ENCODE results near the gene ELK3. TPM values are rescaled to one million over a fixed set of nuclear protein-coding genes. Genes with fewer than 3 reads are reported as not detected.
A peak's percentile ranks its signal among the peaks of the same experiment; 100 is the strongest.

ELK3 gene
- total and polyA plus RNA-seq, 2 of the 13 experiments (the other 11 are each of a cell fraction or from before 2014, with no cell fraction given), result 2.9 to 3.2 TPM

DNA sequence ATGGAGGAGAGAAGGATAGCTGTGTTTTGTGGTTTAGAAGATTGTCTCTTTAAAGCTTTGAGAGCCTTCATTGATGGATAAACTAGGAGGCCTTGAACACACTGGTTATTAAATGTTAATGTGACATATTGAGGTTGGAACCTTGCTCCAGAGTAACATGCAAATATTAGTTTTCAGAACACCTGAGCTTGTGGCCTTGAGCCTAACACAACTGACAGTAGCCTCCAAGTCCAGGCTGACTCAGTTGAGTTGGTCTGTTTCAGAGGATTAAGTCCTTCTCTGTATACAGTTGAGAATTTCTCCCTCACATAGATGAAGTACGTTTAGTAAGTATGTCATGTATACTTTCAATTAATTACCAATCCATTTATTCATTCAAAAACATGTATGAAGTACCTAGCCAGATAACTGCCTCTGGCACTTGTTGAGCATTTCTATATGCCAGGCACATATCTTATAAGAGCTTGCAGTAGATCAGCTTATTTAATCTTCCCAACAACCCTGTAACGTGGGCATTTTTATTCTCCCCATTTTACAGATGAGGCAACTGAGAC, 63.5 kb downstream of the ELK3 start:
- H3K9me3 ChIP-seq (ENCODE audit: low read length), result no peaks in the 10 kb centered on the region
- WGBS (ENCODE audit: low lambda C conversion rate), result 49% methylated on average over 2 of the region's 2 CpGs
- H3K36me3 ChIP-seq (replicated peaks in 1 of 2; ENCODE audit: control insufficient read depth in 1 of 2, insufficient read depth in 2 of 2, low read length in 2 of 2), result 0 out of 5 replicates have a peak, but pooled peaks cover 0 to 2% of the 10 kb centered on the region in 2 experiments
- BruUV-seq (replicated peaks), result no TSS peak
- H3K27ac ChIP-seq (ENCODE audit: extremely low read length, insufficient read depth, low read length), result peak overlapping the region; percentile 32
- peak overlapping the region; percentile 6; the same call in 1 of the 2 replicates for H3K4me2 ChIP-seq (ENCODE audit: low read depth, low read length)
- ChIA-PET POLR2A (interaction anchor here (1.3 kb wide), 1 partner anchor 11 kb away, joined by 3 read pairs; no protein-coding TSS in a partner anchor), CTCF (ENCODE audit: low intra/inter-chr PET ratio, low total read pairs) (no interaction called here)
- H4K20me1 ChIP-seq (ENCODE audit: insufficient read depth, low read length), result no peaks in the 10 kb centered on the region
- no peak overlapping the region for H2AFZ ChIP-seq (ENCODE audit: low read length)
- H3K9ac ChIP-seq (ENCODE audit: insufficient read depth, low read depth, low read length), result no peak overlapping the region
- DNase-seq (ENCODE audit: low spot score) (peak; percentile 67), ATAC-seq (peak; percentile 68), FAIRE-seq (peak; percentile 63)
- intact Hi-C loops (cut with micrococcal nuclease; ENCODE audit: unreplicated experiment), result no loop called here
- H3K79me2 ChIP-seq (ENCODE audit: insufficient read depth, low read length), result no peaks in the 10 kb centered on the region
- H3K4me1 ChIP-seq (ENCODE audit: insufficient read depth, low read length), result peaks cover 61% of the 10 kb centered on the region
- H3K4me3 ChIP-seq (replicated peaks in 1 of 3; ENCODE audit: insufficient read depth in 1 of 3, low read depth in 2 of 3, low read length in 3 of 3), result no peak overlapping the region
- no peaks in the 10 kb centered on the region for H3K27me3 ChIP-seq (ENCODE audit: control insufficient read depth in 1 of 2, insufficient read depth in 2 of 2, low read length in 2 of 2)
- in situ Hi-C loops (cut with HindIII; ENCODE audit: extremely low pct_ligation_motif_present, low pct_unique_long_range_greater_than_20kb), result no loop called here
- TF ChIP-seq KDM2A (CRISPR knock-in tag; IDR thresholded peaks at IDR 0.05; ENCODE audit: borderline replicate concordance, low read depth) (no peak), ZNF775 (CRISPR knock-in tag; IDR thresholded peaks at IDR 0.05; ENCODE audit: borderline replicate concordance) (no peak), ISX (CRISPR knock-in tag; conservative IDR thresholded peaks at IDR 0.05) (no peak), ZC3H13 (CRISPR knock-in tag; IDR thresholded peaks at IDR 0.05) (no peak), HNF4A (CRISPR knock-in tag; IDR thresholded peaks at IDR 0.05) (peak; percentile 64), ARID3A (IDR thresholded peaks at IDR 0.05; ENCODE audit: low read depth, low read length) (peak; percentile 58; the same call in 1 of the 2 replicates), KAT8 (CRISPR knock-in tag; IDR thresholded peaks at IDR 0.05) (no peak), SALL1 (CRISPR knock-in tag; IDR thresholded peaks at IDR 0.05) (peak; percentile 65; the same call in 1 of the 2 replicates), ZNF766 (CRISPR knock-in tag; IDR thresholded peaks at IDR 0.05; ENCODE audit: borderline replicate concordance) (no peak), ZNF644 (CRISPR knock-in tag; IDR thresholded peaks at IDR 0.05; ENCODE audit: low read depth) (0 out of 2 replicates have a peak, but pooled peaks have one; percentile 8), TARDBP (CRISPR knock-in tag; IDR thresholded peaks at IDR 0.05) (0 out of 2 replicates have a peak, but pooled peaks have one; percentile 21), KLF11 (CRISPR knock-in tag; IDR thresholded peaks at IDR 0.05) (no peak), HNF4G (IDR thresholded peaks at IDR 0.05; ENCODE audit: borderline replicate concordance, low read depth, low read length) (no peak), HNF4G (CRISPR knock-in tag; IDR thresholded peaks at IDR 0.05; ENCODE audit: borderline replicate concordance, low read depth) (no peak), GATAD2A (CRISPR knock-in tag; IDR thresholded peaks at IDR 0.05) (peak; percentile 55; the same call in 1 of the 2 replicates), NR2F6 (IDR thresholded peaks at IDR 0.05) (no peak; the same call in 1 of the 2 replicates), NR2F6 (CRISPR knock-in tag; IDR thresholded peaks at IDR 0.05) (0 out of 2 replicates have a peak, but pooled peaks have one; percentile 9), RARA (CRISPR knock-in tag; IDR thresholded peaks at IDR 0.05) (0 out of 2 replicates have a peak, but pooled peaks have one; percentile 8), ZGPAT (CRISPR knock-in tag; IDR thresholded peaks at IDR 0.05) (0 out of 2 replicates have a peak, but pooled peaks have one; percentile 19)
- TF ChIP-seq, protein P1, sequence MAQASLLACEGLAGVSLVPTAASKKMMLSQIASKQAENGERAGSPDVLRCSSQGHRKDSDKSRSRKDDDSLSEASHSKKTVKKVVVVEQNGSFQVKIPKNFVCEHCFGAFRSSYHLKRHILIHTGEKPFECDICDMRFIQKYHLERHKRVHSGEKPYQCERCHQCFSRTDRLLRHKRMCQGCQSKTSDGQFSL (CRISPR knock-in tag; IDR thresholded peaks at IDR 0.05), result no peak
- TF ChIP-seq, protein P2, sequence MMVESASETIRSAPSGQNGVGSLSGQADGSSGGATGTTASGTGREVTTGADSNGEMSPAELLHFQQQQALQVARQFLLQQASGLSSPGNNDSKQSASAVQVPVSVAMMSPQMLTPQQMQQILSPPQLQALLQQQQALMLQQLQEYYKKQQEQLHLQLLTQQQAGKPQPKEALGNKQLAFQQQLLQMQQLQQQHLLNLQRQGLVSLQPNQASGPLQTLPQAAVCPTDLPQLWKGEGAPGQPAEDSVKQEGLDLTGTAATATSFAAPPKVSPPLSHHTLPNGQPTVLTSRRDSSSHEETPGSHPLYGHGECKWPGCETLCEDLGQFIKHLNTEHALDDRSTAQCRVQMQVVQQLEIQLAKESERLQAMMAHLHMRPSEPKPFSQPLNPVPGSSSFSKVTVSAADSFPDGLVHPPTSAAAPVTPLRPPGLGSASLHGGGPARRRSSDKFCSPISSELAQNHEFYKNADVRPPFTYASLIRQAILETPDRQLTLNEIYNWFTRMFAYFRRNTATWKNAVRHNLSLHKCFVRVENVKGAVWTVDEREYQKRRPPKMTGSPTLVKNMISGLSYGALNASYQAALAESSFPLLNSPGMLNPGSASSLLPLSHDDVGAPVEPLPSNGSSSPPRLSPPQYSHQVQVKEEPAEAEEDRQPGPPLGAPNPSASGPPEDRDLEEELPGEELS (CRISPR knock-in tag; IDR thresholded peaks at IDR 0.05), result peak; percentile 44; the same call in 1 of the 2 replicates

Data from HepG2 (cell line).